BE2C (cell line): Measurements from ENCODE around the gene C7orf57.

Source experiments
- DNase-seq: peaks from one replicate; pipeline ENCODE4 v3.0.0-alpha.2; 2020
- H3K27me3 ChIP-seq: fragments of 250-450 bp; sonication (Bioruptor Pico); 2 replicates; pipeline ENCODE4 v1.5.1; 2020; ENCODE audit warnings: mild to moderate bottlenecking
- H3K36me3 ChIP-seq: fragments of 250-450 bp; sonication (Bioruptor Pico); 2 replicates; pipeline ENCODE4 v1.5.1; 2020; ENCODE audit warnings: mild to moderate bottlenecking
- H3K4me1 ChIP-seq: fragments of 250-450 bp; sonication (Bioruptor Pico); 2 replicates; pipeline ENCODE4 v1.5.1; 2020
- H3K4me3 ChIP-seq: 2 replicates; pipeline ENCODE4 v1.5.1; 2011; ENCODE audit warnings: low read depth, low read length
- H3K9me3 ChIP-seq: fragments of 250-450 bp; sonication (Bioruptor Pico); 2 replicates; pipeline ENCODE4 v1.5.1; 2020
- TF ChIP-seq, protein P1 (sequence below): IDR thresholded peaks from 2 replicates; pipeline ENCODE4 v1.5.1; 2012; ENCODE audit warnings: mild to moderate bottlenecking, low read depth, low read length

Gene C7orf57

DNA sequence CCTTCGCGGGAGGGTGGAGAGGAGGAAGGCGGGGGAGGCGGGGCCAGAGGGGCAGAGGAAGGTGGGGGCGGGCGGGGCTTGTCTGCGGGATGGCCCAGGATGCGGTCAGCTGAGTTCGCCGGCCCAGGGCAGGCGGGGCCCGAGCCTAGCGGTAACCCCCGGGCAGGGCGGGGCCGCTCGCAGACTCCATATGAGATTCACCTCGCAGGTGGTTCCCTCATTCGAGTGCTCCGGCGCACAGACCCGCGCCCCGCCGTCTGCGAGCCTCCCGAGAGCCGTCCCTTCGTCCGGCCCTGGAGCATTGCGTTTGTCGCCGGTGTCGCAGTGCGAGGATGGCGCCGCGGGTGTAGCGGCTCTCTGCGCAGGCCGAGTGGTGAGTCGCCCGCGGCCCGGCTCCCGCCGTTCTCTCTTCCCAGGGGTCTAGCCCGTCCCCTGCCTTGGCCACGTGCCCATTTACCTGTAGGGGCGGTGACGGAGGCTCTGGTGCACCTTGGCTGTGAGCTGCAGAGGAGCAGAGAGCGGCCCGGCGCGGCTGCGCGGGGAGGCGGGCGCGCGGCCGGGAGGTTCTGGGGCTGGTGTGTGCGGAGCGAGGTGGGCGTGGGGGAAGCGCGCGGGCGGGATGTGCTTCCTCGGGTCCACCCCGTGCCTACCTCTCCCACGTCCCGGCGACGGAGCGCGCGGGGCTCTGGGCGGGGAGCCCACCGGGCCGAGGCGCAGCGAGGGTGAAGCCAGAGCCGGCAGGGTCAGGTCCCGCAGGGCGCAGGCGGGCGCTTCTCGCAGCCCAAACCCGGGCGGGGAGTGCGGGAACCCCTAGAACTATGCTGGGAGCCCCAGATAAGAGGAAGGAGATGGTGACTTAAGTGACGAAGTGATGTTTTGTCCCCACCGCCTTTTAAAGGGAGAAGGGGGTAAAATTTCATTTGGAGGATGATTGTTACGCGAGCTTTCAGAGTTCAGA is 54.0 kb downstream of the C7orf57 start, which contains the start of gene UPP1:
UPP1 (plus strand) TSS at position 220 of the 958 bp plus-strand sequence. CDS start 5,519 bp downstream, outside the sequence.
- Histone ChIP-seq H3K4me1 (peaks cover 15% of the 10 kb centered on the region), H3K4me3 (peak within 1 kb of the TSS; percentile 79), H3K36me3 (no peaks in the 10 kb centered on the region), H3K27me3 (no peaks in the 10 kb centered on the region), H3K9me3 (no peaks in the 10 kb centered on the region)
- TF ChIP-seq, protein P1, sequence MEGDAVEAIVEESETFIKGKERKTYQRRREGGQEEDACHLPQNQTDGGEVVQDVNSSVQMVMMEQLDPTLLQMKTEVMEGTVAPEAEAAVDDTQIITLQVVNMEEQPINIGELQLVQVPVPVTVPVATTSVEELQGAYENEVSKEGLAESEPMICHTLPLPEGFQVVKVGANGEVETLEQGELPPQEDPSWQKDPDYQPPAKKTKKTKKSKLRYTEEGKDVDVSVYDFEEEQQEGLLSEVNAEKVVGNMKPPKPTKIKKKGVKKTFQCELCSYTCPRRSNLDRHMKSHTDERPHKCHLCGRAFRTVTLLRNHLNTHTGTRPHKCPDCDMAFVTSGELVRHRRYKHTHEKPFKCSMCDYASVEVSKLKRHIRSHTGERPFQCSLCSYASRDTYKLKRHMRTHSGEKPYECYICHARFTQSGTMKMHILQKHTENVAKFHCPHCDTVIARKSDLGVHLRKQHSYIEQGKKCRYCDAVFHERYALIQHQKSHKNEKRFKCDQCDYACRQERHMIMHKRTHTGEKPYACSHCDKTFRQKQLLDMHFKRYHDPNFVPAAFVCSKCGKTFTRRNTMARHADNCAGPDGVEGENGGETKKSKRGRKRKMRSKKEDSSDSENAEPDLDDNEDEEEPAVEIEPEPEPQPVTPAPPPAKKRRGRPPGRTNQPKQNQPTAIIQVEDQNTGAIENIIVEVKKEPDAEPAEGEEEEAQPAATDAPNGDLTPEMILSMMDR, result no peak
- DNase-seq, result no peak

DNA sequence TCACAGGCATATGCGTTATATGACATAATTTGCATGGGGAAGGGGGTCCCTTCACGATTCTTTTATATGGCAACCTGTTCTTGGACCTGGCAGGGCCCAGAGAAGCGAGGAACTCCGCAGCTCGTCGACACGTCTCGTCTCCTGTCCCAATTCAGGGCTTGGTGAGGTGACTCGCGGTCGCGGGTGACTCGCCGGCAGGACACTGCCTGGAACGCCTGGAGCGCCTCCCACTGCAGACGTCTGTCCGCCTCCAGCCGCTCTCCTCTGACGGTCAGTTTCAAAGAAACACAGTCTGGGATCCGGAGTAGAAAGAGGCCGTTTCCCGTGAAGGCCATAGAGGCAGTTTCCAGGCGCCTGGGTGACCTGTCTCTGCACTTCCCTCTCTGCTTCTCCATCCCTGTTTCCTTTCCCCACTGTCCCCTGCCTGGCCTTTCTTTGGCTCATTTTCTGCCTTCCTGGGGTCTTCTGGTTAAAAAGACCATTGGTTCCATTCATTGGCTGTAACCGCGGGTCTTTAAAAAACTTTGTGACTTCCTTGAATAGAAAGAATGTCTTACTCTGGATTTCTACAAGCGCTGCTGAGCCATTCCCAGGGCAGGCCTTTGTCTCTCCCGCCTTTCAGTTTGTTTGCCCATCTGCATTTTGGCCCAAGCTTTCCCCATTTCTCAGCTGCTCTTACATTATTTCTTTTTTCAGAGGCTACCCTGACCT is 54.9 kb downstream of the C7orf57 start:
- TF ChIP-seq, protein P1, result no peak
- Histone ChIP-seq H3K27me3 (no peaks in the 10 kb centered on the region), H3K4me3 (peak overlapping the region; percentile 79), H3K4me1 (peaks cover 8% of the 10 kb centered on the region), H3K9me3 (no peaks in the 10 kb centered on the region), H3K36me3 (no peaks in the 10 kb centered on the region)
- no peak for DNase-seq

DNA sequence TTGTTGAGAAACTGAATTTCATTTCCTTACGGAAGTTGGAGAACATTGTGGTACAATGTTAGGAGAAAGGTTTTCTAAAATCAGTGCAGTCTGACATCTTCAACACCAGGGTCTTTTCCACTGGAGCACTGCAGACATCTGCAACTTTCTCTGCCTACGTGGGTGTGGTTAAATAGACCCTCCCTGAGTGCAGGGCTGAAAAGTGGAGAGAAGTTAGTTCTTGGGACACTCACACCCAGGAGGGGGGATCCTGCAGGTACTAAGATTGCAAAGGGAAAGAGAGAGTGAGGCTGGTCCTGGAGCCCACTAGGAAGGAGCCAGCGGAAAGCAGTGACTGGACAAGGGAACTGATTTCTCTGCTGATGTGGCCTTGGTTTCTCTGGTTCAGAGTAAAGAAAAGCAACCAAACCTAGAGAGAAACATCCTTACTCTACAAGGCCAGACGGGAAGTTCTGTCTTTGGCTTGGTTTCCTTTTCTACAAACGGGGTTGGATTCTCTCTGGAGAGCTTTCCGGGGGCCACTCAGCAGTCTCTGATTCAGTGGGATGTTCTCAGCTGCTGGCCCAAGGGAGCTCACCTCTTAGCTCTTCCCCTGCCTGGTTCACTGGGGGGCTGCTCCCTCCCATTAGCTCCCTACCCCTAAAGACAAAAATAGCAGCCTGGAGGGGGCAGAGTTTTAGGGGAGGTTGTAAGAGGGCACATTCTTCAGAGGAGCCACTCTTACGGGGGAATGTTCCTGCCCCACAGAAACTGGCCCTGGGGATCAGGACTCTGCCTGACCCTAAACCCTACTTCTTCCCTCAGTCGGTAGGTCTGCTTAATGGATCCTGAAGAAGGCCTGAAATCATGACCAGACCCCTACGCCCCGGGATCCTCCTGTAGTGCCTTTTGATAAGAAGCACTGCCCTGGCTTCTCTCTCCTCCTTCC is 56.4 kb downstream of the C7orf57 start:
- no peaks in the 10 kb centered on the region for H3K4me1 ChIP-seq
- no peak overlapping the region for H3K4me3 ChIP-seq
- no peaks in the 10 kb centered on the region for H3K36me3 ChIP-seq
- DNase-seq, result no peak
- no peaks in the 10 kb centered on the region for H3K9me3 ChIP-seq
- no peaks in the 10 kb centered on the region for H3K27me3 ChIP-seq
- TF ChIP-seq, protein P1, result no peak

DNA sequence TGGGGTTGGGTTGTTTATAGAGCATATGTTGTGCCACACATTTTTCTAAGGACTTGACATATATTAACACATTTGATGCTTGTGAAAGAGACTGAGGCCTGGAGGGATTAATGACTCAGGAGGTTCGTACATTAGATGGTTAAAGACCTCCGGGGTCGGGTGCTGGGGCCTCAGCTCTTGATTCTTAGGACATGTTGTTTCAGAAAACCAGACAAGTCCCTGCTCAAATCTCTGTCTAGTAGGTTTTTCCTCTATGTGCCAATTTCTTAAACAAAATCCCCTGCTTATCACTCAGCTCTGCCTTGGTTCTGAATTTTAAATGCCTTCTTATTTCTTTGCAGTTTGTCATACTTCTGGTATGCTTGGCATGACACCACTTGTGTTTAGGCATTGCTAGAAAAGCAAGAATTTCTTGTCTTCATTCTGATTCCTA is 59.5 kb downstream of the C7orf57 start:
- Histone ChIP-seq H3K4me3 (no peak overlapping the region), H3K4me1 (no peaks in the 10 kb centered on the region), H3K9me3 (no peaks in the 10 kb centered on the region), H3K36me3 (no peaks in the 10 kb centered on the region; the same call in 1 of the 2 replicates), H3K27me3 (no peaks in the 10 kb centered on the region)
- TF ChIP-seq, protein P1, result no peak
- no peak for DNase-seq

DNA sequence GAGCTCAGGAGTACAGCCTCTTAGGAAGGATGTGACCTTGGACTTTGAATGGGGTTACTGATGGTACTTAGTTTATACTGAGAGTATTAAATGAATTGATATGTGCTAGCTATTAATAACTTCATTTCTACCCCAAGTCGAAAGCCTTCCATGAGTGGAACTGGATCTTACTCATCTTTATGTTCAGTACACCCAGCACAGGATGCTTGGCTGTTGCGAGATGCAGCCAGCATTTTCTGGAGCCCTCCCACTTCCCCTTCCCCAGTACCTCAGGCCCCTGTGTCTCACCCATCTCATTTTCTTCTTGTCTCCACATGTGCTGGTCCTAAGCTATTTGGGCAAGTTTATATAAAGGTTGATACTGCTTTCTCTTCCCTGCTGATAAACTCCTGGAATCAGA is 60.9 kb downstream of the C7orf57 start:
- no peak for DNase-seq
- TF ChIP-seq, protein P1, result no peak
- no peaks in the 10 kb centered on the region for H3K27me3 ChIP-seq
- H3K9me3 ChIP-seq, result no peaks in the 10 kb centered on the region
- no peaks in the 10 kb centered on the region; the same call in 1 of the 2 replicates for H3K36me3 ChIP-seq
- no peaks in the 10 kb centered on the region for H3K4me1 ChIP-seq
- H3K4me3 ChIP-seq, result no peak overlapping the region
